Mesenteric fat pad (tissue), 1 donor: ENCODE results near the gene ABCB9. TPM values are rescaled to one million over a fixed set of nuclear protein-coding genes. Genes with fewer than 3 reads are reported as not detected.
"Not testable (repeated sequence)": the region's sequence is repeated elsewhere in the genome, so short reads cannot be mapped to it uniquely, and the experiment has no call there.

Experiments used
- DNase-seq: peaks from one replicate; pipeline ENCODE4 v3.0.0-alpha.2; 2020; ENCODE audit warnings: low spot score
- total RNA-seq: library from RNA; stranded (reverse); fragmentation: NEBNext Ultra II Directional; extraction: Animal tissue kit (Norgen Biotek cat#: 25700); gene quantifications from one replicate; pipeline ENCODE4 v1.2.1, GENCODE V29; 2021
- donor health status: DM: yes; HTN: yes; CAD: no.

ABCB9 gene
- total RNA-seq, 1 donor from 2014 or later = 2.2 TPM

DNA sequence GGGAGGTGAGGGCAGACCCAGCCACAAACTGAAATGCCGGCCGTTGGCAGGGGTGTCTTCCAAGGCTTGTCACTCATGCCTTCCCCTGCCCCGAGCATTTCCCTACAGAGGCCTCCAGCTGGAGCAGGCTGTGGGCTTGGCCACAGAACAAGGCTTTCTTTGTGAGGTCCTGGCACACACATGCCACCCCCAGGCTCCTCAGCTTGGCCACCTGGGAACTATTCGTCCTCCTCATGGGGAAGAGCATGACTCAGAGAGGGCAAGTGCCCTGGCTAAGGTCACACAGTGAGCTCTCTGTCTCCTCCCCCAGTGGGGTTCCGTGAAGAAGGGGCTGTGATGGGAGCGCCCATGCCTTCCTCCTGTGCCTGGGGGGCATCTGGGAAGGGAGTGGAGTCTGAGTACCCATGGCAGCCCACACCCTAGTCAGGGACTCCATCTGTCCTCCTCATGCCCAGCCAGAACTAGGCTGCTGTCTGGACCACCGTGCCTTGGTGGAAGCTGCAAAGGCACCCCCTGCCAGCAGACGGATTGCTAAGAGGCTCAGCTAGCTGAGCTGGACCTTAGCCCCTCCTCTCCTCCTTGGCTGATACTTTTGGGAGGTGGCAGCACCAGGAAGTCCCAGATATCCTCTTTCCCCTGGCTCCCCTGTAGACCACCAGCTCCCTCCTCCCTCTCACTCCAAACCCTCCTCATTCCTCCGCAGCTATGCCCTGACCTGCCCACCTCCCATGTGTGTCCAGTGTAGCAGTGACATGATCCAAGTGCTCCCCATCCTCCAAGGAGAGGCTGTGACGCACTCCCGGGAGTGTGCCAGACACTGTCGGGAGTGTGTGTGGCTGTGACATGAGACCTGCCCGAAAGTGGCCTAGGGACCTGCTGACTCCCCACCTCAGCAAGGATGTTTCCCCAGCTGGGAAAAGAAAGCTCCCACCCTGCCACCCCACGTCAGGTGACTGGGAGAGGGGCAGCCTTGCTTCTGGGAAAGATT, 21.4 kb downstream of the ABCB9 start:
- no peak for DNase-seq

DNA sequence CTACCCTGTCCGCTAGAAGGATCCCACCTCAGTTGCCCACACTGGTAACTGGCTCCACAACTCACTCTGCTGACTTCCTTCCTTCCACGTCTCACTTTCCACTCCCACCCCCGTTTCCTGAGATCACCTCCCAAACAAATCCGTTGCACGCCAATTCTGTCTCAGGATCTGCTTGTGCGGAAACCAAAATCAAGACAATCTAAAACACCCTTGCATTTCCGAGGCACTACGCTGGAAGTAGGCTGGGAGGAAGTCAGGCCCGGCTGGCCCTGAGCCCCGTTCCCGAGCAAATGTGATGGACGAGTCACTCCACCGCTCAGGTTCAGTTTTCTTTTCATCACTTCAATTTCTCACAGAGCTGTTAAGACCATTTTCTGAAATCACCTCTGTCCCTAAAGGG, 23.1 kb downstream of the ABCB9 start:
- no peak for DNase-seq

DNA sequence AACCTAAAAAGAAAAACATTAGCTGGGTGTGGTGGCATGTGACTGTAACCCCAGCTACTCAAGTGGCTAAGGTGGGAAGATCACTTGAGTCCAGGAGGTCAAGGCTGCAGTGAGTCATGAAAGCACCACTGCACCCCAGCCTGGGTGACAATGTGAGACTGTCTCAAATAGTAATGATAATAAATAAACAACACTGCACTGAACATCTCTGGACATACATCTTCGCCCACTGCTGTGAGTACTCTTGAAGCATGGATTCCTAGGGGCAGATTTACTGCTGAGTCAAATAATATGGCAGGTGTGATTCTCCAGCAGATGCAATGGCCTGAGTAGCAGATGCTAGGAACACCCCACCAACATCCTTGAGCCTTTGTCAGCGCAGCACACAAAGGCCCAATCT, 23.6 kb downstream of the ABCB9 start:
- no peak for DNase-seq

DNA sequence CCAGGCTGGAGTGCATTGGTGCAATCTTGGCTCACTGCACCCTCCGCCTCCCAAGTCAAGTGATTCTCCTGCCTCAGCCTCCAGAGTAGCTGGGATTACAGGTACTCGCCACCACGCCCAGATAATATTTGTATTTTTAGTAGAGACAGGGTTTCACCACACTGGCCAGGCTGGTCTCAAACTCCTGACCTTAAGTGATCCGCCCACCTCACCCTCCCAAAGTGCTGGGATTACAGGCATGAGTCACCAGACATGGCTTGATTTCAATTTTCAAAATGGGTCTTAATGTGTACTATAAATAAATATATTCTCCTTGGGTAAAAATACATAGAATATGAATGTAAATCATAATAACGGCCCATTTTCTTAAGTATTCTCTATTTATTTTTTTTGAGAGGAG, 24.9 kb downstream of the ABCB9 start:
- not testable (repeated sequence) for DNase-seq

DNA sequence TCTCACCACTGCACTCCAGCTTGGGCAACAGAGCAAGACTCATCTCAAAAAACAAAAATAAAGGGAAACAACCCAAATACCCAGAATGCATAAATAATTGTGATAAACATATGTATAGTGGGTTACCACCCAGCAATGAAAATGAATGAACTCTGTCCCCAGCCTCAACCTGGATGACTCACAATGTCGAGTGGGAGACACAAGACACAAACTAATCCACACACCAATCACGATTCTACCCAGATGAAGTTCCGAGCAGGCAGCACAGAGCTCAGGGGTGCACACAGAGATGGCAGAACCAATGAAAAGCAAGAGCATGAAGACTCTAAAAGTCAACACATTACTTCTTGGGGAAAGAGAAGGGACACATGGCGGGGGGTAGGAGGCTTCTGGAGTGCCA, 27.1 kb downstream of the ABCB9 start:
- no peak for DNase-seq

DNA sequence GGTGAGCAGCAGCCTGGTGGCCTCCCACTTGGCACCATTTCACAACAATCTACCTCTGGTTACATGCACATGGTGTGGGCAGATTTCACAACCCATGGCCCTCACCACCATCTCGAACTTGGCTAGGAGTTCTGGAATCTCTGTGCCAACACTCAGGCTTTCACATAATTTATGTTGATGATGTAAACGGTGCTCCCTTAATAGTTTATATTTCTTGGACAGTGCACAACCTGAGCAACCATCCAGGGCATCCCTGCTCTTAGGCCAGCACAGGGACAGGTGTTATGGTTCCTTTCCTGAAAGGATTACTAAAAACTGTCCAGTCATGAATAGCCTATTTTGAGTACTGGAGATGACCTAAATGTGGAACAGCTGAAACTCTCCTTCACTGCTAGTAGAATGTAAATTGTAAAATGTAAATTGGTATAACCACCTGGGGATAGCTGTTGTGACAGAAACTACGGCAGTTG, 28.6 kb downstream of the ABCB9 start:
- DNase-seq = no peak

DNA sequence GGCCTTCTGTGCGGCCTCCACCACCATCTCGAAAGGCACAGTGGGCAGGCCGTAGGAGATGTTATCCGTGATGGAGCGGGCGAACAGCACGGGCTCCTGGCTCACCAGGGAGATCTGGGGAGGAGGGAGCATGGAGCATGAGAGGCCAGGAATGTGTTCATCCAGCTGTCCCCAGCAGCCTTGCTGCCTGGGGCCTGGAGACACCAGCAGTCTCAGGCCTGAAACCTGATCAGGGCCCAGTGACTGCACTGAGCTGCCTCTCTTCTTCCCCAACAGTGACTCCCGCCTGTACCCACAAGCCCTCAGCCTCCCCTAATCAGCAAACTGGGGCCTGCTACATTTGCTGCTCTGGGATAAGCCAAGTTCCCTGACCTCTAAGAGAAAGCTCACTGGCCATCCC, 30.9 kb downstream of the ABCB9 start:
- no peak for DNase-seq

DNA sequence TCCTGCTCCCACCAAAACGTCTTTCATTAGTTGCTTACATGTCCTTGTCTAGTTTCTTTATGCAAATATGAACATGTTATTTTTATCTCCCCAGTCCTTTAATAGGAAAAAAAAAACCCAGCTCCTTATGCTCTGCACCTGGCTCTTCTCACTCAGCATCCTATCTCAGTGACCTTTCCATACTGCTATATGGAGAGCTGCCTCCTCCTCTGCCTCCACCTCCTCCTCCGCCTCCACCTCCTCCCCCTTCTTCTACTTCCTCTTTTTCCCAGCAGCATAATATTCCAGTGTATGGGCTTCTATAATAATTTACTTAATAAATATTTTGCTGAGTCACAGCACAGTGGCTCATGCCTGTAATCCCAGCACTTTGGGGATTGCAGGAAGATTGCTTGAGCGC, 31.5 kb downstream of the ABCB9 start:
- no peak for DNase-seq

DNA sequence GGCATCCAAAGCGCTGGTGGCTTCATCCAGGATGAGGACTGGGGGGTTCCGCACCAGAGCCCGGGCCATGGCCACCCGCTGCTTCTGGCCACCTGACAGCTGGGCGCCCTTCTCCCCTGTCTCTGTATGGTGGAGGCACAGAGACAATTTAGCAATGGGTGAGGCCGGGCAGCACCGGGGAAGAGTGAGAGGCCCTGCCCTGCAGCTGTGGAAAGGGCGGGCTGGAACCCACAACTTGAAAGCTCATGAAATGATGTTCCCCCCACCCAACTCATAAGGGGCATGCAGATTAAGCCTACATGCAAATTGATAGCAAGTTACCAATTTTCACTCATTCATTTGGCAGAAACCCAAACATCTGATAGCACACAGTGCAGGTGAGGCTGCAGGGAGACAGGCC, 34.1 kb downstream of the ABCB9 start:
- DNase-seq = no peak

DNA sequence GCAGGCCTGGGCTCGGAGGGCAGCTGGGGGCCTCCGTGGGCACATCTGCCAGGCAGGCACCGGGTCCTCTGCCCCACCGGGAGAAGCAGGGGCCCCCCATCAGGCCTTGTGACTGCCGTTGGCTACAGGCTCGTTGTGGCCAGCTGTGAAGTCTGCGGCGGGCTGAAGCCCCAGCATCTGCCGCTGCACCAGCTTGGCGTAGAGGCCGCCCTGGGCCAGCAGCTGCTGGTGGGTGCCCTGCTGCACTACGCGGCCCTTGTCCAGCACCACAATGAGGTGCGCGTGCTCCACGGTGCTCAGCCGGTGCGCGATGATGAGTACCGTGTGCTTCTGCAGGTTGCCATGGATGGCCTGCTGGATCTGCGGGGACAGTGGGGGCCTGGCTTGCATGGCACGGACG, 36.5 kb downstream of the ABCB9 start:
- no peak for DNase-seq

DNA sequence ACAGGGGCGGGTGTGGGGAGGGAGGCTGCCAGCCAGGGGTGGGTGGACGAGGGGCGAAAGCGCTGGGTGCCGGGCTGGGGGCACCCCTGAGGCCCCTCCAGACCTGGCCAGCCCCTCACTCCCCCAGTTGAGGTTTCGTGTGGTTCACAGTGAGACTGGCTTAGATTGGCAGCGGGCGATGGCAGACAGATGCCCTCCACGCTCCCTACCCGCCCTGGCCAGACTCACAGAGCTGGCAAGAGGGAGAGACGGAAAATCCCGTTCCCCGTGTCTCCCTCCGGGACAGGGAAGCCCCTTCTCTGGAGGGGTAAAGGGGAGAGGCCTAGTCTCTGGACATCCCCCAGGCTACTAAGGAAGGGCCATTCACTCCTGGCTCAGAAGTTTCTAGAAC, 37.1 kb downstream of the ABCB9 start:
- no peak for DNase-seq

DNA sequence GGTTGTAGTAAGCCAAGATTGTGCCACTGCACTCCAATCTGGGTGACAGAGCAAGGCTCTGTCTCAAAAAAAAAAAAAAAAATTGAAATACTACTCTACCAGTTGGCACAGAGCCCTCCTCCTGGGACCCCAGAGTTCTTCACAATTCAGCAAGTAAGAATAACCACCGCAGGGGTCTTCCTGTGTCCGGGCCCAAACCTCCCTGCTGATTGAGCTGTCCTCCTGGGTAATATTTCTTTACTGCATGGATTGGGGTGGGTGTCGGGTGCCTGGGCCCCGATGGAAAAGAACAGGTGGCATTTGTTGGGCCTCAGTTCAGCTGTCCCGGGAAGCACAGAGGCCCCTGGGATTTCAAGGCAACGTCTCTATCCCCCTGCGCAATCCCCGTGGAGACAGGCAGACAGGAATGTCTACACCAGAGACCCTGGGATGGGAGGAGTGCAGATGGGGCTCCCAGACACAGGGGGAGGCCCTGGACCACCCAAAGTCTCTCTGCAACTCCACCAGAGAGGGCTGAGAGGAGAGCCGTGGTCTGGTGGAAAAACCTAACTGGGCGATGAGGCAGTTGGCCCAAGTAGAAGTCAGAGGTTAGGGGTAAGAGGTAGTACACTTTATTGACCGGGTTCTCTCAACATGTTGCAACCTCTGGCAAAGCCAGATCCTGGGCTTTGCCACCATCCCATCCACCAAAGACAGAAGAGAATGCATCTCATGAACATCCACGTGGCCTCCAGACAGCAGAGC, 37.7 kb downstream of the ABCB9 start:
- no peak for DNase-seq

DNA sequence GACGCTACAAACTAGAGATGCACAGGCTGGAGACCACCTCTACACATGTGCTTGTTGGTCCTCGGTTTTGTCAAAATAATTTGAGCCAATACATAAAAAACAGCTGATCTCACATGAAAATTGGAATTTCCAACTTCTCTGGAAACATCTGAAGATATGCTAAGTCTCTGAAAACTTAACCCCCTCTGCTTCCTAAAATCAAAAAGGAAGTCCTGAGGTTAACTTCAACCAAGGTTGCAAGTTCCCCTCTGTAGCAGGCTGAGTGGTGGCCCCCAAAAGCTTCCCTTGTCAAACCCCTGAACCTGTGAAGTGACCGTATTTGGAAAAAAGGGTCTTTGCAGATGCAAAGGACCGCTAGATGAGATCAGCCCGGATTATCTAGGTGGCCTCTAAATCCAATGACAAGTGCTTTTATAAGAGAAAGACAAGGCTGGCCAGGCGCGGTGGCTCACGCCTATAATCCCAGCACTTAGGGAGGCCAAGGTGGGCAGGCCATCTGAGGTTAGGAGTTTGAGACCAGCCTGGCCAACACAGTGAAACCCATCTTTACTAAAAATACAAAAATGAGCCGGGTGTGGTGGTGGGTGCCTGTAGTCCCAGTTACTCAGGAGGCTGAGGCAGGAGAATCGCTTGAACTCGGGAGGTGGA, 38.4 kb downstream of the ABCB9 start:
- DNase-seq = no peak

DNA sequence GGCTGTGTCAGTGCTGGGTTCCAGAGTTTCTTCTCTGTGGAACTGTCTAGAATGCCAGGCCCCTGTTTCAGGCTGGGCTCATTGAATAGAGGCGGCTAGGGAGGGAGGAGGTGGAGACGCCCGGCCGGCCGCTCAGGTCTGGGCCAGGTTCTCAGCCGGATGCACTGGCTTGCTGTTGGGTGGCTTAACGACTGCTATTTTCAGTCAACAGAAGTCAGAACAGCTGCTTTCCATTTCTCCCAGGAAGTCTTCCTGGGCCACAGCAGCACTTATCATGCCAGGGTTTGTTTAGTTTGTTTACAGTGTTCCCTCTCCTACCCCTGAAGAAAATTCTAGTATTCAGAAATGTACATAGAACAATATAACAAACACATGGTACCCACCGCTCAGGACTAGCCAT, 44.3 kb downstream of the ABCB9 start:
- DNase-seq = no peak

DNA sequence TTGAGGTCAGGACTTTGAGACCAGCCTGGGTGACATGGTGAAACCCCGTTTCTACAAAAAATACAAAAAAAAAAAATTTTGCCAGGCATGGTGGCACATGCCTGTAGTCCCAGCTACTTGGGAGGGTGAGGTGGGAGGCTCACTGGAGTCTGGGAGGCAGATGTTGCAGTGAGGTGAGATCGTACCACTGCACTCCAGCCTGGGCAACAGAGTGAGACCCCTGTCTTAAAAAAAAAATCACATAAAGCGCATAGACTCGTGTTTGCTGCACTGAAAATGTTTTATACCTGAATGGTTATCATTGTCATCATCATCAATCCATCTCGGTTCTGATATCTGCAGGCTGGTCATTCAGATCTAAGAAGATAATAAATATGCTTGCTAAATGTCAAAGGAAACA, 45.6 kb downstream of the ABCB9 start:
- no peak for DNase-seq

DNA sequence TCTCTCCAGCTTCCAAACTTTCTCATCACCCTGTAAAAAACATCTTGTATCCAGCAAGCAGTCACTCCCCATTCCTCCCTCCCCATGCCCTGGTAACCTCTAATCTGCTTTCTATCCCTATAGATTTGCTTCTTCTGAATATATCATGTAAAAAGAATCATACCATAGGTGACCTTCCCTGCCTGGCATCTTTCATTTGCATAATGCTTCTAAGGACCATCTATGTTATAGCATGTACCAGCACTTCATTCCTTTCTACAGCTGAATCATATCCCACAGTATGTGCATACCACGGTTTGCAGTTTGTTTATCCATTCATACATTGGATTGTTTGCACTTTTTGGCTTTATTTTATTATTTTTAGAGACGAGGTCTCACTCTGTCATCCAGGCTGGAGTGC, 47.4 kb downstream of the ABCB9 start:
- DNase-seq = no peak

DNA sequence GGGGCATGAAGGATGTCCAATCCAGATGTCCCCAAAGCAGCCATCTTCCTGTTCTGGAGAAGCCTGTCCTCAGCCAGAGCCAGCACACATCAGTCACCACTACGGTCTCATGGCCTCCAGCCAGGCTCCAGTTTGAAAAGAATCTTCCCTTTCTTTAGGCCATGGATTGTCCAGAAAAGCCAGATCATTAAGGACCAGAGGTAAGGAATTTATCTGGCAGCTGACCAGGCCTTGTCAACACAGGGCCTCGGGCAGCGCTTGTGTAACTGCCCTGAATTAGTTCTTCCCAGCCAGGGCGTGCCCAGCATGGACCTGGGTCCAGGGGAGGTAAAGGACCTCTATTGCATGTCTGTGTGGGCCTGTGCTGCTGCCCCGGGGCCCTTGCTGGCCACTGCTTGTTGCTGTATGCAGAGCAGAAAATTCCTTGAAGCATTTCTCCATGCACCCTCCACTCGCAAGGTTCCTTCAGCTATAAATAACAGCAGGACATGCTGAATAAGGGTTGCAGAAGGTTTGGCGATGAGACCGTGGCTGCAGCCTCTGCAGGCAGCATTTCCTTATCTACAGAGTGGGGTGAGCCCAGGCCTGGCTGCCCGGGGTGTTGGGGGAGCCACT, 48.6 kb downstream of the ABCB9 start:
- DNase-seq = no peak

DNA sequence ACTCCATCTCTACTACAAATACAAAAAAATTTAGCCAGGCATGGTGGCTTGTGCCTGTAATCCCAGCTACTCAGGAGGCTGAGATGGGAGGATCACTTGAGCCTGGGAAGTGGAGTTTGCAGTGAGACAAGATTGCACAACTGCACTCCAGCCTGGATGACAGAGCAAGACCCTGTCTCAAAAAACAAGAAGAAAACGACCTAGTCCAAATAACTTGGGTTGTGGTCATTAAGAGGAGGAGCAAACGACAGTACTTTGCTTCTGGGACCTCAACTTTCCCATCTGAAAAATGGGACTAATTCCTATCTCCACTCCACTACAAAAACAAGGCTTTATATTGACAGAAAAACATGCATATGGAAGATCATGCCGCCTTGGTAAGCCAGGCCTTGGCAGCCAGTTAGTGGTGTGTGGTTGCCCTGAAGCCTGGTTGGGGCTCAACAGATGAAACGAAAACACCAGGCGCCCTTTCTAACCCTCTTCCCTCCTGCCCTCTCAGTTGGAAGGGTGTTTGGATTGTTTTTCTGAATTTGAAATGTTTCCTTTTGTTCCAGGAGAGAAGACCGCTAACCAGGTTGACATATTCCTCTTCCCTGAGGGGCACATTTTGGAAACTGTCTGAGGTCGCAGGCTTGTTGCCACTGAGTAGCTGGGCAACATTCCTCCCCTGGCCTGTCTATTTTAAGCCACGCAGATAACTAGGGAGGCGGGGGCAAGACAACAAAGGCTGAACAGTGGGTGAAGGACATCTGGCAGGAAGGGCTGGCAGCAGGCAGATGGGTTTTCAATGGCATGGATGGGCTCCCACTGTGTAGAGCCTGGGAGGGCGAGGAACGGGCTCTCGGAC, 56.6 kb downstream of the ABCB9 start:
- DNase-seq = no peak

DNA sequence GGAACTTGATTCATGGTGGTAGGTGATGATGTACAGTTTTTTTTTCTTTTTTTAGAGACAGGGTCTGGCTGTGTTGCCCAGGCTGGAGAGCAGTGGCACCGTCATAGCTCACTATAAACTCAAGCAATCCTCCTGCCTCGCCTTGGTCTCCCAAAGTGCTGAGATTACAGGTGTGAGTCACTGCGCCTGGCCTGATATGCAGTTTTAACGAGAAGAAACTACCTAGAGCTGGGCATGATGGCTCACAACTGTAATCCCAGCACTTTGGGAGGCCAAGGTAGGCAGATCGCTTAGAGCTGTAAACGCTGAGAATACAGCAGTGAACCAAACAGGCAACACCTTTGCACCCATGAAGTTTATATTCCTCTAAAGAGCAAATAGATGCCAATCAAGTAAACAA, 57.3 kb downstream of the ABCB9 start:
- peak; percentile 49 for DNase-seq

DNA sequence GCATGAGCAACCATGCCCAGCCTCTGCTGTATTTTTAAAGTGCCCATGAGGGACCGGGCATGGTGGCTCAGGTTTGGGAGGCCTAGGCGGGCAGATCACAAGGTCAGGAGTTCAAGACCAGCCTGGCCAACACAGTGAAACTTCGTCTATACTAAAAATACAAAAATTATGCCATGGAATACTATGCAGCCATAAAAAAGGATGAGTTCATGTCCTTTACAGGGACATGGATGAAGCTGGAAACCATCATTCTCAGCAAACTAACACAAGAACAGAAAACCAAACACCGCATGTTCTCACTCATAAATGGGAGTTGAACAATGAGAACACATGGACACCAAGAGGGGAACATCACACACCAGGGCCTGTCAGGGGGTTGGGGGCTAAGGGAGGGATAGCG, 61.0 kb downstream of the ABCB9 start:
- DNase-seq = peak; percentile 24

DNA sequence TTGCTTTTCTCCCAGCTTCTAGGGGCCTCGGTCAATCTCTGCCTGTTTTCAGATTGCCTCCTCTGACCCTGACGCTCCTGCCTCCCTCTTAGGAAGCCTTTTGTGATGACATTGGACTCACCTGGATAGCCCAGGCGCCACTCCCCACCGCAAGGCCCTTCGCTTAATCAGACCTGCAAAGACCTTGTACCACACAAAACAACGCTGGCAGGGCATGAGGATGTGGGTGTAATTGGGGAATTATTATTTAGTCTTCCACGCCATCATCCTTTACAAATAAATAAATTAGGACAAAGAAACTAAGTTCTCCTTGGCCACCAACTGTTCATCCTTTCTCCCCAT, 62.6 kb downstream of the ABCB9 start:
- DNase-seq = peak; percentile 76
